NCI-H2107 treated with DMSO at 0.1 percent for 48 hours (cell line): Measurements from ENCODE around the gene SMOC2.
A peak's percentile ranks its signal among the peaks of the same experiment; 100 is the strongest.

ENCODE experiments used
- DNase-seq: peaks from one replicate; lab custom pipeline; 2025; ENCODE audit not compliant: unreplicated experiment; lab: John Stamatoyannopoulos, UW

SMOC2 gene

GRCh38 chr6:168618546-168619315 is 177.7 kb downstream of the SMOC2 start:
- DNase-seq, result no peak

- DNase-seq, result no peak
Measured at GRCh38 chr6:168619560-168620314, 178.8 kb downstream of the SMOC2 start.

DNA sequence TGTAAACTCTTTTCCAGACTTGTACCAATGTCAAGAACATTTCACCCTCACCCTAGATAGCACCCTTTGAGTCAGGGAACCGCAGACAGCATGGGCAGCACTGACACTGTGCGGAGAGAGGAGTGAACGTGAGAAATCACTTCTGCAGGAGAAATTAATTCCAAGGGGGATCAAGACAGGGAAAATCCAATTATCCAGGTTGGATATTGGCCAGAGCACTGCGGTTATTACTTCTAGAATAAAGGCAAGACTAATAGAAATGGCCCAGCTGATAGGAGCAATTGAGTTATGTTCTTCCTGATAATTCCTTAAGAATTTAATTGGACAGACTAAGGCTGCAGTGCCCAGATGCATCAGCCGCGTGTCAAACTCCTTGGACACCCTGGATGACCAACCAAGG is 179.6 kb downstream of the SMOC2 start:
- DNase-seq, result no peak

- no peak for DNase-seq
Measured at GRCh38 chr6:168623736-168624135, 182.8 kb downstream of the SMOC2 start.

DNA sequence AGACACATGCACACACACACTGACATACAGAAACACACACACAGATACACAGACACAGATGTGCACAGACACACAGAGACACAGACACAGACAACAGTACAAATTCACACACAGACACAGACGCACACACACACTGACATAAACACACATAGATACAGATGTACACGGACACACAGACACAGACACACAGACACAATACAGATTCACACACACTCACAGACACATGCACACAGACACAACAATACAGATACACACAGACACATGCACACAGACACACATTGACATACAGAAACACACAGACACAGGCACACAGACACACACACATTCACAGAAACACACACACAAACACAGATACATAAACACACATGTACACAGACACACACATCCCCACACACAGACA is 183.6 kb downstream of the SMOC2 start:
- DNase-seq, result no peak

DNA sequence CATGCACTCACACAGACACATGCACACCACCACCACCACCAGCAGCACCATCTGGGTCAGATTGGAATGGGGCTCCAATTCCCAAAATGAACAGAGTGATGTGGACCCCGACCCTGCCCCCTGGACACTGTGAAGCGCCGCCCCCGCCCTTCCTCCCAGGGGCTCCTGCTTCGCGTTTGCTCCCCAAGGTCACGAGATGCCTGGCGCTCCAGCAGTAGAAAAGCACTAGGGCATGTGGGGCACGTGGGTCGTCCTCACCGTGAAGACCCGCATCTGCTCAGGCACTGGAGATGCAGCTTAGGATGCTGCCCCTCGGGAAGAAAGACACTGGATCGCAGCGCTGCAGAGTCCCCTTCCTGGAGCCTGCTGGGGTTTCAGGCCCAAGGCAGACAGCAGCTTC is 184.0 kb downstream of the SMOC2 start:
- no peak for DNase-seq

- DNase-seq, result no peak
Measured at GRCh38 chr6:168625602-168626001, 184.6 kb downstream of the SMOC2 start.

GRCh38 chr6:168626046-168626602 is 185.1 kb downstream of the SMOC2 start:
- no peak for DNase-seq

DNA sequence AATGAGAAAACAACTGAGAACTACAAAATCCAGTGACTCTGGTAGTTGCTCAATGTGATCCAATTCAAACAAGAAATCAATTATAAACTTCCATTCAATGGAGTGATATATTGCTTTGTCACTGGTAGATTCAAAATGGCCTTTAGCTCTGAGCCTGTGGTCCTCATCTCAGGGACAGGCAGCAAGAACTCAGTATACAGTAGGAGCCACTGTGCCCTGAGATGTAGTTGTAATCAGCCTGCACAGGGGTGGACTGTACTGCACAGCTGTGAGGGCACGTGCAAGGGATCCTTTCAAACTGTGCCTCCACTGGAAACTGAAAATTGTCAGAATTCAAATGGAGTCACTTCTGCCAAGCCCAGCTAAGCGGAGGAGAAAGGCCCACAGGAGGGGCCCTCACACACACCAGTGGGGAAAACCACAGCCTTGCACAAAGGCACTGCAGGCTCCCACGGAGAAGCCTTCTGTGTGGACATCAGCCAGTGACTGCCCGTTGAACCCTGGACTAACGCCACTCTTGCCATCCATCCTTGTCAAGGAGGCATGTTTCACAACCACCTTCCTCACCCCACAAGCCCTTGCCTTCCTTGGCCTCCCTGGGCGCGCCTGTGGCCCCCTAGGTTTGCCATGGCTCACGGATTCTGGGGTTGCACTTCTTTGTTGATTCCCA is 186.7 kb downstream of the SMOC2 start:
- DNase-seq, result no peak

- DNase-seq, result no peak
Measured at GRCh38 chr6:168628176-168628553, 187.2 kb downstream of the SMOC2 start.

- DNase-seq, result no peak
Measured at GRCh38 chr6:168628732-168629245, 187.8 kb downstream of the SMOC2 start.

DNA sequence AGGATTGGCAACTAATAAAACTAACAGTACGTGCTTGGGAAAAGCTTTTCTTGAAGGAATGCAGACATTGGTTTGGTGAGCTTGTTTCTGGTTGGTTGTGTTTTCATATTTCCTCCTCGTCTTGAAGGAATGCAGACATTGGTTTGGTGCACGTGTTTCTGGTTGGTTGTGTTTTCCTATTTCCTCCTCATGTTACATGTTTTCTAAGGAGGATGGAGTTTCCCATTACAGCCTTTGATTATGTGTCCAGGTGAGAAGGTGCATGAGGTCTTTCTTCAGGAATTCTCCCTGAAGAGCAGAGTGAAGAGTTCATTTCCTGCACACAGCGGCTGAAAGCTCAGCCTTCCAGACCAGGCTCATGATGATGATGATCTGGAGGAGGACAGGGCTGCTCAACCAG is 190.6 kb downstream of the SMOC2 start:
- DNase-seq, result peak; percentile 3

DNA sequence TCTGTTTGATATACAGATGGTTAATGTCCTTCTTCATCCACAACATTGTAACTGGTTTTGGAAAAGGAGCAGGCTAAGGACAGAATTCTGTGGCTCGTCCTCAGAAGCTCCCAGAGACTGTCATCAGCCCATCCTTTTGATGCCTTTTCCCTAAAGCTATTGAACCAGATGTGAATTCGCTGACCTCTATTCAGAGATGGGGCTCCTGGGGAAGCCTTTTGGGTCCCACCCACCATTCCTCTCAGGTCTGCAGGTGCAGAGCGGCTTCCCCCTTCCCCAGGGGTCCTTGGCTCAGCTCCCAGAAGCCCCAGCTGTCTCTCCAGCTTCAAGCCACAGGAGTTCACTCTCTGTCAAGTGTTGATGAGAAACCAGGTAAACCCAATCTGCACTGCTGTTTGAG is 191.7 kb downstream of the SMOC2 start:
- peak; percentile 5 for DNase-seq

DNA sequence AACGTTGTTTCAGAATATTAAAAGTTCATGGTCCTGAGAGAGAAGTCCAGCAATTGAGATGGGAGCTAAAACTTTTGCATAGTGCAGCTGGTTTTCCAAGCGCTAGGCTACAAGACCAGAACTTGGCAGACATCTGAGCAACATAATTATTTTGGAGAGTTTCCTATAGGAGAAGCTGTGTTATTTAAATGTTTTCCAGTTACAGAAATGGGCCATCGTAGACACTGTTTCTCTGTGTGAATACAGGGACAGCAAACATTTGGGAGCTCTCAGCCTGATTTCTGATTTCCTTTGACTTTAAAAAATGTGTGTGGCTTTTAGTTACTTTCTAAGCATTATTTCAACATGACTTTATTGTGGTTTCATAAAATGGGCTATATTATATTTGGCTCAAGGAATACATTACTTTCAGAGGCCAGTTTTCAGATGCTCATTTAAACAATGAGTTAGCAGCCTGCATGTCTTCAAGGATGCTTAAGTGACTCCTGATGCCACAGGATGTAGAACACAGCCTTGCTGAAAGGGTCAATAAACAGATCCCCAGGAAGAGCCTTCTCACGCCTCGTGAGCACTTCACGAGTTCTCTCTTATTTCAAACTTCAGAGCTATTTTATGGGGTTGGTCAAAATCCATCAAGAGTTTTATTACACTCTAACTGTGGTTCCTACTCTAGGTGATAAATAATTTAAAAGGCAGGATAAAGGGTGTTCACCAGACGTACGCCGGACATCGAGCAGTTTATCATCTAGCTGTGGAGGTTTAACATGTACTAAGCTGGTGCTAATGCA is 193.8 kb downstream of the SMOC2 start:
- DNase-seq, result no peak

DNA sequence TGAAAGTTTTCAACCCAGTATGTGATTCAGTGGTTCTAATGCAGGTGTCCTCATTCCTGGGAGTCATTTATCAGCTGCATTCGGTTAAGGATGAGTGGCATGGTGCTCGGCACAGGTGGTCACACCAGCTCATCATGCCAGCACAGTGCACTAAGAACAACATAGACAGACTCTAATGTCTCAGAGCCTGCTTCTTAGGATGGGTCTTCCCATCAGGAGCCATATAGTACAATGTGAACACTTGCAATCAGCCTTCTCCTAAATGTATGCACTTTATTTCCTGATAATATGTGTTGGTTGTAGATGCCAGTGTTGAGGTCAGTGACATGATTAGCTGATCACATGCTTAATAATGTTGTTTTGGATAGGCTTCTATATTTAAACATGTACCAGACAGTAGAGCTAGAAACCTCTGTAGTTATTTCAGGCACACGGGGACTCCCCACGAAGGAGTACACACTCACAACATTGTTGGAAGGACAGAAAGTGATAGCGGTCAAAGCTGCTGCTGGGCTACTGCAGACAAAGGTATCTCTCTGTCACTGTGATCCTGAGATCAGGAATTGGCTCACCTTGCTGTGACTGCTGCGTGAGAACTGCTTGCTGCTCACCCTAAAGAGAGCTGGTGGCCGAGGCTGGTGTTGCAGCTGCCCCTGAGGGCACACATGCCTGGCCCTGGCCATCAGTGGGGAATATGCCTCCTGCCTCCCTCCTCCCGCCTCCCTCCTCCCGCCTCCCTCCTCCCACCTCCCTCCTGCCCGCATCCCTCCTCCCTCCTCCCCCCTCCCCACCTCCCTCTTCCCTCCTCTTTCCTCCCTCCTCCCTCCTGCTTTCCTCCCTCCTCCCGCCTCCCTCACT is 195.4 kb downstream of the SMOC2 start:
- no peak for DNase-seq

GRCh38 chr6:168637834-168638233 is 196.8 kb downstream of the SMOC2 start:
- DNase-seq, result no peak

DNA sequence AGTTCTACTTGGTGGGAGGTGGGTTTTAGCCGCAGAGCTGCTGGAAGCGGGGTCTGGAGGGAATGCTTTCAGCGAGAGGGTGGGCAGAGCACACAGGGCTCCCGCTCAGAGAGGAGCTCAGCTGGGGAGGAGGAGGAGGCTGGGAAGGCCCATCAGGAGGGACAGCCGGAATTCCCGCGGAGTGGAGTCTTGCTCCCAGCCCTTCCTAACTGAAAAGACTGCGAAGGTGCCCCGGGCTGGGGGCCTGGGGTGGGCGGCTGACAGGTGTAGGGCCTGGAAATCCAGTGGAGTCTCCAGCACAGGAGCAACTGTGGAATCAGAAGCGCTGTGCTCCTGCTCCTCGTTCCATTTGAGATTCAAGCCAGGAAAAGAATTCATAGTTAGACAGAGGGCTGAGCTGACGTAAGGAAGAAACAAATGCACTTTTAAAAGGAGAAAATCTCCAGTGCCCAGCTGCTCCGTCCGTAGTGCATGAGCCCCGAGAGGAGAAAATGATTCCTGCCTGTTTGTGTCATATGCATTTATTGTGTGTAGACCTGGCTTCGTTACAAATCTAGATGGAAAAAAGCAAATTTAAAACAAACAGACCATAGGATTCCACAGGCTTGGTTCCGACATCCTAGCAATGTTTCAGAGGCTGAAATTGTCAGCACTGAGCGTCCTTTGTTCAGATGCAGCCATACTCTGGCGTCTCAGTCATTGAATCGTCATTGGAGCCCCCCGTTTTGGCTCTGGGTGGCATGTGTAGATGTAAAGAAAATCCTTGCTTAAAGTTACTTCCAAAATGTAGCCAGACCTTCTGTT is 197.7 kb downstream of the SMOC2 start:
- no peak for DNase-seq

DNA sequence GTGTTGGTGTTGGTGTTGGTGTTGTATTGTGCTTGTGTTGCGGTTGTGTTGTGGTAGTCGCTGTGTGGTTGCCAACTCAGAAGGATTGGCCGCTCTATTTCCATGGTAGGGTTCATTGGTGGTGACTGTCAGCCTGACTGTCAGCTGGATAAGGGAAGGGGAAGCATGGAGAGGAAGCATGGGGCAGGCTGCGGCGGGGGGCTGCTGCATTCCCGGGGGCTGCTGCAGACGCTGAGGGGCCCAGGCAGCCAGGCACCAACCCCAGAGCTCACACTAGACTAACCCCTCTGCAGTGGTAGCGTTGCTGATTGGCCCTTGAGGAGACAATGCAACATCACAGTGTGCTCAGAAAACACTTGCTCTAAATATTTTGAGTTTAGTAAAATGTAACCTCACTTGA is 199.2 kb downstream of the SMOC2 start:
- DNase-seq, result no peak

DNA sequence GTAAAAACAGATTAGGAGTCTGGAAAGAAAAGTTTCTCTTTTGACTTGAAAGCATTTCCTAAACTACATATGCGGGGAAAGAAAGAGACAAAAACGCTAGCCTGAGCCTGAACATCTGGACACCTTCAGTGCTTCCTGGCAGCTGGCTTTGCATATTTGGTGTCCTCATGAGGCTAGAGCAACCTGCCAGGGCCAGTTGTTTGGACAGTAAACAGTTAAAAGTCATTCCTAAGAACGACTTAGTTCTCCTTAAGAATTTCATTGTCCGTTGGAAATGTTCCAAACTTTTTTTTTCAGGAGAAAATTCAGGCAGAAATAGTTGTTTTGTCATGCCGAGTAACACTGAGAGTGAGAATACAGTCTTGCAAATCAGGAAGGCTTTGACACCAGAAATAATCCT is 199.8 kb downstream of the SMOC2 start:
- DNase-seq, result no peak
